ENCODE results near the gene RAPGEF4.

The RAPGEF4 gene

DNA sequence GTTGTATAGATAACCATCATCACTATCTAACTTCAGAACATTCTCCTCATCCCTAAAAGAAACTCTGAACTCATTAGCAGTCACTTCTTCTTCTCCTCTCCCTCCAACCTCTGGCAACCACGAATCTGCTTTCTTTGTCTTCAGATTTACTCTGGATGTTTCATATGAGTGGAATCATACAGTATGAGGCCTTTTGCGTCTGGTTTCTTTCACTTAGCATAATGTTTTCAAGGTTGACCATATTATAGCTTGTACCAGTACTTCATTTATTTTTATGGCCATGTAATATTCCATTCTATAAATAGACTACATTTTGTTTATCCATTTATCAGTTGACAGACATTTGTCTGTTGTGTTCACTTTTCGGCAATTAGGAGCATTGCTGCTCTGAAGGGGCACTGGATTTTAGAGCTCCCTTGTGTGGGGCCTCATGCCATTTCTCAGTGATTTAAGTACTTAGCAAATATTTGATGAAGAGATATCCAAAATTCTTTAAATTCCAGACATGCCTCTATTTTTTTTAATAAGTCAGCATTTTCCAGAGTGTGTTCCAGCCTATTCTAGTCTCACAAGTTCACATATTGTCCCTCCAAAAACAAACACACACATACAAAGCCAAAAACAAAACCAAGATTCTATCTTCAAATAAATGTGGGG is 317.5 kb downstream of the RAPGEF4 start:
- DNase-seq, result peak; percentile 64
- in situ Hi-C loops (cut with HindIII; ENCODE audit: low pct_ligation_motif_present, low pct_unique_long_range_greater_than_20kb, low sequenced_read_pairs), result no loop called here

DNA sequence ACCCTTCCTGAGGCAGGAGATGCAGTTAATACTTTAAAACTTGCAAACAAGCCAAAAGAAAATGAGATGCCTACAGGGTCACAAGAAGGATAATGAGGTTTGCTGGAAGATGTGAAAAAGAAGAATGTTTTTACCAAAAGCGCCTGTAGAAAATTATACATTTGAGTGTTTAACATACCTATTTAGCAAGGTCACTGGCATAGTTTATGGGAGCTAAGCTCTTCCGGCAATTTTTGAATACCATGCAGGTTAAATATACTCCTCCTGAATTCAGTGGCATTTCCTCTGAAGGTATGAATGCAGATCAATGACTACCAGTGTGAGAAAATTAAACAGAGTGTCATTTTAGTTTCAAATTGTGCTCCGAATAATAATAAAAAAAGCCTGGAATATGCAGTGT is 318.8 kb downstream of the RAPGEF4 start:
- in situ Hi-C loops (cut with HindIII; ENCODE audit: low pct_ligation_motif_present, low pct_unique_long_range_greater_than_20kb, low sequenced_read_pairs), result no loop called here
- no peak for DNase-seq

DNA sequence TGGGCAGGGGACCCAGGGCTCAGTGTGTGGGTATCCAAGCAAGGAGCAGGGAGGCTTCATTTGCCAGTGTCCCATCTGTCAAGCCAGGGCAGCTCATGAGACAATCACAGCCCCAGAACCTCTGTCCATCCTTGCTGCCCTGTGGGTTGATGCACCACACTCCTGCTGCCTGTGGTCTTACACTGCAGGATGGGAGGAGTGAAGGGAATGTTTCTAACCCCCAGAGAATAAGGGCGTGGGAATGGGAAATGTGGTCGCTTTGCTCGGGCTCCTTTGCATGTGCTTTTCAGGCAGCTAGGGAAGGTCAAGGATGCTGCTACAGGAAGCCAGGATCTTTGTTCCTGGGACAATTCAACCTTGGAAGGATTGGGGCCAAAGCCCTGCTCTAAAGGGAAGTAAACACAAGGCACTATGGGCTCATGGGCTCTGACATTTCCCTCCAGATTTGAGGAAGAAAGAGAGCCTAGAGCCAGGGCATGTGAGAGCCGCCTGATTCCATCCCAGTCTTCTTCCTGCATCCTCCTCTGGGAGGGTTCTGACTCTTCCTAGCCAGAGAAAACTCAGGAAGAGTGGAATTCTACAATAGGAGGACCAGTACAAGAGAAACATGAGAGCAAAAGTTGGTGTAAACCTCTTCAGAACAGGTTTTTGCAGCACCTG is 321.2 kb downstream of the RAPGEF4 start:
- in situ Hi-C loops (cut with HindIII; ENCODE audit: low pct_ligation_motif_present, low pct_unique_long_range_greater_than_20kb, low sequenced_read_pairs), result no loop called here
- DNase-seq, result no peak

DNA sequence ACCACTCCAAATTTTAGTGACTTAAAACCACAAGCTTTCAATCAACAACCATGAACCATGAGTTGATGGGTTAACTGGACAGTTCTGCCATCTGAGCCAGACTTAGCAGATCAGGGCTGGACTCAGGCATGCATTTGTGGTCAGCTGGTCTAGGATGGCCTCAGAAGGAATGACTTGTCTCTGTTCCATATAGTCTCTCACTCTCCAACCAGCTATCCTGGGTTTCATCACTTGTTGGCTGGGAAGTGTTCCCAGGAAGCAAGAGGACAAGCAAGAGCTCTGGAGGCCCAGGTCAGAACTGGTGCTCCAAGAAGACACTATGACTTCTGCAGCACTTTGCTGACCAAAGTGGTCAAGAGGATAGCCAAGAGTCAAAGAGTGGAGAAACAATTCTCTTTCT is 322.5 kb downstream of the RAPGEF4 start:
- DNase-seq, result no peak
- in situ Hi-C loops (cut with HindIII; ENCODE audit: low pct_ligation_motif_present, low pct_unique_long_range_greater_than_20kb, low sequenced_read_pairs), result no loop called here

DNA sequence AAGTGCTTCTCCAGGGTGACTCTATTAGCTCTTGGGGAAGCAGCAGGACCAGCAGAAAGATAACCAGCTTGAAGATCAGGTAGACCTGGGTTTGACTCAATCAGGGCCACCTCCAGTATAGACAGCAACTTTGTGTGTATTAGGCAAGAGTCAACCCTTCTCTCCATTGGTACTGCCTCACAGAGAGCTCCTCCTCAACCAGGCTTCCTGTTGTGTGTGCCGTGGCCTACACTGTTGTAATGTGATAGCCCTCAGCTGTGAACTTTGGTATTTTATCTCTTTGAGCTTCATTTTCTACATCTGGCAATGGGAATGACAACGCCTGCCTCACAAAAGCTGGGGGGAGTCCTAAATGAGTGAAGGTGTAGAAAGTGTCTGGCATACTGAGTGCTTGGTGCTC is 323.0 kb downstream of the RAPGEF4 start:
- no peak for DNase-seq
- in situ Hi-C loops (cut with HindIII; ENCODE audit: low pct_ligation_motif_present, low pct_unique_long_range_greater_than_20kb, low sequenced_read_pairs), result no loop called here

DNA sequence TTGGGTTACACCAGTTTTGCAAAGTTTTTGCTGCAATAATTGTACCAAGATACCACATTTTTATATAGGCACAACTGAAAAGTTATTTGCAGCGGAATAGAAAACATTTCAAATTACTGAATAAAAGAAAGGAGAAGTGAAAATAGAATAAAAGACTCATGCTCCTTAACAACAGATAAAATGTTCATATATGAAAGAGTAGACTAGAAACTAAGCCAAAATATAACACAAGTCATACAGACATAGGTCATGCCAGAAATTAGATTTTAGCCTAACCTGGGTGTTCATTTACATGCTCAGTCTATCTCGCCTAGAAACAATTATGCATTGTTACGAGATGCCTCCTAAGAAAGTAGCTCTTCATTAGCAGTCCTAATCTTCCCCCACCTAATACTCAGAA is 323.6 kb downstream of the RAPGEF4 start:
- in situ Hi-C loops (cut with HindIII; ENCODE audit: low pct_ligation_motif_present, low pct_unique_long_range_greater_than_20kb, low sequenced_read_pairs), result no loop called here

DNA sequence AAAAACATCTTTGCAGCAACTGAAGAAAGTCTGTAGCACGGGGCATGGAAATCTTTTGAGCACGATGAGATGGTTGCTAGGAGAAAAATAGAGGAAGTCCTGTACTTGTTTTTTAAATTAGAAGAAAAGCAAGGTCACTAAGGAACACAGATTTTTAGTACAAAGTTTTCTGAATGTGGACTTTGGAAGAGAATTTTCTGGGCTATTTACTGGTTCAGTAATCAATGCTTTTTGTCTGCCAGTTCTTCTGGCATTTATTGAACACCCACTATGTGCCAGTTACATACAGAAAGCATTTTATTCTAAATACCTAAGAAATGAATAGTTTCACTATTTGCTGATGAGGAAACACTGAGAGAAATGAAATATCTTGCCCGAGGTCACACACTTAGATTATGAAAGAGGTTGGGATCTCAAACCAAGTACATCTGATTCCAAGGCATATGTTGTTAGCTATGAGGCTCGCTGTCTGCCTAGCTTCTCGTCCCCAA is 324.4 kb downstream of the RAPGEF4 start:
- in situ Hi-C loops (cut with HindIII; ENCODE audit: low pct_ligation_motif_present, low pct_unique_long_range_greater_than_20kb, low sequenced_read_pairs), result no loop called here
- DNase-seq, result no peak

More for the DNA sequence above, 323.6 kb downstream of the RAPGEF4 start:
- DNase-seq, result no peak

DNA sequence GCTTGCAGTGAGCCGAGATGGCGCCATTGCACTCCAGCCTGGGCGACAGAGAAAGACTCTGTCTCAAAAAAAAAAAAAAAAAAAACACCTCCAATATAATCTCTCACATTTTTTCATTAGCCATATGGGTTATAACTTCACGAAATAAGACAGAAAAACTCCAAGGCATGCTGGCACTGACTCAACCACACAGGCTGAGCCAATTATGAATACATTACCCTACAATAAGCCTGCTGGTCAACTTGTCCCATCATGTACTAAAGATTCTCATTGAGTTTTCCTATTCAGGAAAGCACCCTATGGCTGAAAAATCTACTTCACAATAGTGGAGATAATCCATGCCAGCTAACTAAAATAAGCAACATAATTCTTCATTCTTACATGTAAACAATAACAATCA is 327.2 kb downstream of the RAPGEF4 start:
- no peak for DNase-seq

DNA sequence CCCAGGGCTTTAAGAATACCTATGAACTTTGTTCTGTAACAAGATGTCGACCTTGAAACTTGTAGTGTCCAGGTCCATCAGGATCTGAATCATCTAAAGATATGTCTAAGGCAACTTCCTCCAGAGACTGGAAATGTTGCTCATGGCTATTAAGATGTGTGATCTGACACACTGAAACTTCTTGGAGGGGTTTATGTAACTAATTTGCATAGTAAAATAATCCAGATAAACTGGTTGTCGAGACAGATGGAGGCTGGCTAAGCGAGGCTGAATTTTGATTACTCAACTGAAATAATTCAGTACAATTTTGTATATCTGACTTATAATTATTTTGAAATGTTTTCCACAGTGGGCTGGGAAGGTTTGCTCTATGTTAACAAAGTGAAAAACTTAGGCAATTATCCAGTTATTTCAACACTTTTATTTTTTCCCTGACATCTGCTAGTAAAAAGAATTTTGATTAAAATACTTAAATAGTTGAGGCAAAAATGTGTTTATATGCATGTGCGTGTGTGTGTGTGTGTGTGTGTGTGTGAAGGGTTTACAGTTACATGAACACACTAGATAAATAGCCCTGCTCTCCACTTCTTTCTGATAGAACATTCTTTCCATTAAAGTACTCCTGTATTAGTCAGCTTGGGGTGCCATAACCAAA is 328.6 kb downstream of the RAPGEF4 start:
- DNase-seq, result no peak
- in situ Hi-C loops (cut with HindIII; ENCODE audit: low pct_ligation_motif_present, low pct_unique_long_range_greater_than_20kb, low sequenced_read_pairs), result no loop called here

More for the DNA sequence above, 327.2 kb downstream of the RAPGEF4 start:
- in situ Hi-C loops (cut with HindIII; ENCODE audit: low pct_ligation_motif_present, low pct_unique_long_range_greater_than_20kb, low sequenced_read_pairs), result no loop called here

DNA sequence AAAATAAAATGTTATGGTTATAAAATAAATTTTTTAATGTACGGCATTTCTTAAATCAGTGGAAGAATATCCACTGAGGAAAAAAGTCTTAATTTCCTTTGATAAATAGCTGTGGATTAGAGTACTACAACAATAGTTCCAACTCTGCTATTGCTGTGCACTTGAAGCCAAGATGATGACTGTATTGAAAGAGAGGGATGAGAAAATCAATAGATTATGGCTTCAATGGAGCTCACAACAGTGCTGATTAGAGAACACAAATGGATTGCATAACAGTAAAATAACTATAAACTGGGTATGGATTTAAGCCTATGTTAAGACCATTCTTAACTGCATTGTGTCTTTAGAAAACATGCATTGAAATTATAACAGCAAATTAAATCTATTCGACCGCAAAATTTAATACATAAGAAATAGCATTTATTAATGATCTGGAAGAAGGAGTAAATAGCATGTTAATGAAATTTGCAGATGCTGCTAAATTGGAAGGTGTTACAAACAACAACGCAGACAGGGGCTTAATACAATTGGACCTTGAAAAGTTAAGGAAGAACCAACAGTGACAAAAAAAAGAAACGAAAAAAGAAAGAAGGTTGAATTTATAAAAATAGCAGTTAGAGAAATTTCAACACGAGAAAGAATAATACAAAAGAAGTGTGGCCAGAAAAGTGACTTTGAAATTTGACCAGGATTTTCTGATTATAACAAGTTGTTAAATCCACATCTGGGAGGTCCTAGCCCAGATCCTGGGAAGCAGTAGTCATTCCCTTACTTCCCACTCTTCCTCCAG is 331.4 kb downstream of the RAPGEF4 start:
- DNase-seq, result no peak
- in situ Hi-C loops (cut with HindIII; ENCODE audit: low pct_ligation_motif_present, low pct_unique_long_range_greater_than_20kb, low sequenced_read_pairs), result no loop called here

DNA sequence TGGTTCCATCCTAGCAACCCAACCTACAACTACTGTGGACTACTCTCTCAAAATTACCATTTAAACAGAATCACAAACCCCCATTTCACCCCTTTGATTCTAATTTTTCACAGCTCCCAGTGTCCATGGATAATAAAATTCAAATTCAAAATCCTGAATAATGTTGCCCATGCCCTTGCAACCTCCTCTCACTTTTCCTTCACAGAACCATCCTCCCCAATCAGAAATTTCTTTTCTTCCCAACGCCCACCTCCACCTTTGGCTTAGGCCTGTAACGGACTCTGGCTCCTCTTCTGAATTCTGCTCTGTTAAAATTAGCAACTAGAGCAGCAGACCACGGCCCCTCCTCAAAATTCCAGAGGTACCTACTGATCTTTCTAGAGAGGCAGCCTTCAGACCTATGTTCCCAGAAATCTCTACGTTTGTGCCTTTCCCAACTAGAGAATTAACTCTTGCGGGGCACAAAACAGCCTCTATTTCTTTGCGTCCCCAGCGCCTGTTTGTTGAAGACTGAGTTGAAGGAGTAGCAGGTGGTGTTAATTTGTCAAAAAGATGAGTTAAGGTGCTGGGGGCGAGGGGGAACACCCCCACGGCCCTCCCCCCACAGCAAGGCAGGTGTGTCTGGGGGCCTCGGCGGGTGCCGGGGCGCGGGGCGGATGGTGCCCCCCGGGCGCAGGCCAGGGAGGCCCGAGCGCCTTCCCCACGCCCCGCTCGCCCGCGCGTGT is 339.6 kb downstream of the RAPGEF4 start:
- in situ Hi-C loops (cut with HindIII; ENCODE audit: low pct_ligation_motif_present, low pct_unique_long_range_greater_than_20kb, low sequenced_read_pairs), result no loop called here

DNA sequence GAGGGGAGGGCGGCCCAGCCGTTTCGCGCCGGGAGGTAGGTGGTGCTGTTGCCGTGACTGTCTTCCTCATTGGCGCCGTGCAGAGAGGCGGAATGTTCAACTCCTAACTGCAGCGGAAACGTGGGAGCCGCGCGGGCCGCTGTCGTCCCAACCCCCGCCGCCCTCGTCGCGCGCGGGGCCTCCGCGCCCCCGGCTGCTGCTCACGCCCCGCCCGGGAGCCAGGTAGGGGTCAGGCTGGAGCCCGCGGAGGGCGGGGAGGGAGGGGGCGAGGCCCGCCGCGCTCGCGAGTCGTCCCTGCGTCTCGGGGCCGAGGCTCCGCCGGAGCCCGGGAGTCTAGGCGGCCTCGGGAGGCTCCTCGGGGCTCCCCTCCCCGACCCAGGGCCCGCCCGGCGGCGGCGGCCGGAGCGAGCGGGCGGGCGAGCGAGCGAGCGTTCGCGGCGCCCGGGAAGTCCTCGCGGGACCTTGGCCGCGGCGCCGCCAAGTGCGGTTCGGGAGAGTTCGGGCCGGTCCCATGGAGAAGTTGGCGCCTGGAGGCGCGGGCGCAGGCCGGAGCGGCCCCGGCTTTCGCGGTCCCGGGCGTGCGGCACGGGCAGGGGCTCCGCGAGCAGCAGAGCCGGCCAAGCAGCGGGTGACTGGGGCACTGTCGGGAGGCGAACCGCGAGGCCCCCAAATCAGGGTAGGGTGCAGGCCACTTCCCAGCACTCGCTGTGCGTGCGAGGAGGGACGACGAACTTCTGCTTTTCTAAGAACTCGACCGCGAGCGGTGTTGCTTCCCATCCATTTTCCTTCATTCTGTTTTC is 340.3 kb downstream of the RAPGEF4 start, which contains the start of gene MAP3K20:
TSS of gene MAP3K20 (plus strand) at position 66 of the 800 bp plus-strand sequence. CDS start 15,186 bp downstream, outside the sequence.
- peak; percentile 77 for DNase-seq
- in situ Hi-C loops (cut with HindIII; ENCODE audit: low pct_ligation_motif_present, low pct_unique_long_range_greater_than_20kb, low sequenced_read_pairs), result no loop called here

More for the DNA sequence above, 339.6 kb downstream of the RAPGEF4 start:
- DNase-seq, result peak; percentile 12

DNA sequence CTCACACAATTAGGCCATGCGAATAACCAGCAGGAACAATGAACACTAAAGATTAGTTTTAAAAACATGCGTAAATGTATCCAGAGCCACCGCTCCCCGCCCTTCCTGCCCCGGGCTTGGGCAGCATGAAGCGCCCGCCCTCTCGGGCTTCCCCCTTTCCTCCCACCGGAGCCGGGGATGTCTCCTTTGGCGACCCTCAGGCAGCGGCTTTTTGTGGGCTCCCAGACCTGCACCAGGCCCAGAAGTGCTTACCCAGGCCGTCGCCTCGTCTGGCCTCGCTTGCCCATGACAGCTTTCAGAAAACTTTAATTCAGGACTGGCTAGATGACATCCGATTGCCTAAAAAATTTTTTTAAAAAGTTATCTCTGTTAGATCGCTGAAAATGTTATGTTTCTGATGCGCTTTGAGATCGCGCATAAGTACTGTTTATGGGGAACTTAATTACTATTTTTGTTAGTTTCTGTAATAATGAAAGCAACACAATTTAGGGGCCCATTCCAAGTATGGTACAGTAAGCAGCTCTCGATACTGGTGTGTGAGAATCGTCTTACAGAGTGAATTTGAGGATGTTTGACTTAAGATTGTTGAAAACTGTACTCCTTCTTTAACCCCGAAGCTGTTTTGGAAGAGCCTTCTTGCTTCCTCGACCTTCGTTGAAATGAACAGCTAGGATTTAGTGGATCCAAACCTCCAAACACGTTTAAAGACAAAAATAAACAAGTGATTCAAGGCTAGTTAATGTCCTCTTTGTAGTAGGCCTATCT is 341.1 kb downstream of the RAPGEF4 start:
- in situ Hi-C loops (cut with HindIII; ENCODE audit: low pct_ligation_motif_present, low pct_unique_long_range_greater_than_20kb, low sequenced_read_pairs), result no loop called here
- peak; percentile 44 for DNase-seq

DNA sequence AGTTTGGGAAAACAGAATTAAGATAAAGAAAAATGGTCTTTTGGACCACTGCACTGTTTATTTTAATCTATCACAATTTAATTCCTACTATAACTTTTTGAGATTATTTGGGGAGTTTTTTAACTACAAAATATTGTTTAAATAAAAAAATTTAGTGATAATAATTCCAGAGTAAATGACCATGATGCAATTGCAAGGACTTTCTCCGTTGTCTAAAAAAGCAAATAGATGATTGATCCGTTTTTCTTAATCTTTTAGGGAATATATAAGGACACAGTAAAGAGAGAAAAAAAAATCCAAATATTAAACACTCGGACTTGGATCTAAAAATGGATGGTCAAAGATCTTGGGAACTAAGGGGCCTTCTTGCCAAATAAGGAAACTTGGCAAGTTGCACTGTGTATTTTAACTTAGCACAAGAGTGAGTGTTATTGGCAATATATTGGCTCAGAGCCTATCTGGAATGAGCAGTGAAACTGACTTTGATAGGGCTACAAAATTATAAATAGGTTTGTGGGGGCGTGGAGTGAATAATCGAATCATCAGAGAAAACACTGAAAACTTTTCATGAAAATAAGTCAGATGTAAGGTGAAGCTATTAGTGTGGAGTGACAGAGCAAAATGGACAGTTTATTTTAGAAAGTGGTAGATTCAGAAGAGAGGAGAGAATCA is 342.0 kb downstream of the RAPGEF4 start:
- in situ Hi-C loops (cut with HindIII; ENCODE audit: low pct_ligation_motif_present, low pct_unique_long_range_greater_than_20kb, low sequenced_read_pairs), result no loop called here
- DNase-seq, result no peak

DNA sequence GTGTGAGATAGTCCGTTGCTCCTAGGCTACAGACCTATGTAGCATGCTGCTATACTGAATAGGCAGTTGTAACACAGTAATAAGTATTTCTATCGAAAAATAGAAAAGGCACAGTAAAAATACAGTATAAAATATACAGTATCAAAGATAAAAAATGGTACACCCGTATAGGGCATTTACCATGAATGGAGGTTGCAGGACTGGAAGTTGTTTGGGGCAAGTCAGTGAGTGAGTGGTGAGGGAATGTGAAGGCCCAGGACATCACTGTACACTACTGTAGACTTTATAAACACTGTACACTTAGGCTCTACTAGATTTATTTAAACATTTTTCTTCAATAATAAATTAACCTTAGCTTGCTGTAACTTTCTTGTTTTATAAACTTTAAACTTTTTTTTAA is 343.5 kb downstream of the RAPGEF4 start:
- DNase-seq, result no peak
- in situ Hi-C loops (cut with HindIII; ENCODE audit: low pct_ligation_motif_present, low pct_unique_long_range_greater_than_20kb, low sequenced_read_pairs), result no loop called here

Data from ACHN (cell line).